Measurements from ENCODE around the gene LATS2.

GRCh38 chr13:20939662-20940061 lies 121.7 kb downstream of the LATS2 start:
- TF ChIP-seq REST (IDR thresholded peaks at IDR 0.05; ENCODE audit: insufficient read depth in 1 of 2, low read depth in 2 of 2, low read length in 2 of 2) = no peak
- TF ChIP-seq SIN3A (IDR thresholded peaks at IDR 0.05; ENCODE audit: borderline replicate concordance, insufficient read depth, low read length) = no peak
- no peak for TF ChIP-seq POLR2AphosphoS5 (IDR thresholded peaks at IDR 0.05; ENCODE audit: low read depth, low read length)
